Fibroblast of the aortic adventitia (primary cell): Measurements from ENCODE around the gene CAMKK2. TPM values are rescaled to one million over a fixed set of nuclear protein-coding genes. Genes with fewer than 3 reads are reported as not detected.

Experiments
- DNase-seq: peaks from one replicate; pipeline ENCODE4 v3.0.0-alpha.2; 2010; ENCODE audit warnings: low read depth
- H3K4me3 ChIP-seq: 2 replicates; pipeline ENCODE4 v1.5.1; 2011; ENCODE audit warnings: low read depth, mild to moderate bottlenecking, control low read depth, low read length, moderate library complexity
- total RNA-seq: library from RNA; depleted of rRNA; stranded (reverse); fragments of >200 nt; gene quantifications from 2 replicates; pipeline ENCODE4 v1.2.3, GENCODE V29; 2012; ENCODE audit warnings: low replicate concordance
- TF ChIP-seq, protein P1 (sequence below): IDR thresholded peaks from 2 replicates; pipeline ENCODE4 v1.5.1; 2011; ENCODE audit warnings: mild to moderate bottlenecking, low read length, control low read depth, inconsistent platforms; ENCODE audit not compliant: insufficient read depth

The CAMKK2 gene
- total RNA-seq, 1 donor, result 23.8 TPM

DNA sequence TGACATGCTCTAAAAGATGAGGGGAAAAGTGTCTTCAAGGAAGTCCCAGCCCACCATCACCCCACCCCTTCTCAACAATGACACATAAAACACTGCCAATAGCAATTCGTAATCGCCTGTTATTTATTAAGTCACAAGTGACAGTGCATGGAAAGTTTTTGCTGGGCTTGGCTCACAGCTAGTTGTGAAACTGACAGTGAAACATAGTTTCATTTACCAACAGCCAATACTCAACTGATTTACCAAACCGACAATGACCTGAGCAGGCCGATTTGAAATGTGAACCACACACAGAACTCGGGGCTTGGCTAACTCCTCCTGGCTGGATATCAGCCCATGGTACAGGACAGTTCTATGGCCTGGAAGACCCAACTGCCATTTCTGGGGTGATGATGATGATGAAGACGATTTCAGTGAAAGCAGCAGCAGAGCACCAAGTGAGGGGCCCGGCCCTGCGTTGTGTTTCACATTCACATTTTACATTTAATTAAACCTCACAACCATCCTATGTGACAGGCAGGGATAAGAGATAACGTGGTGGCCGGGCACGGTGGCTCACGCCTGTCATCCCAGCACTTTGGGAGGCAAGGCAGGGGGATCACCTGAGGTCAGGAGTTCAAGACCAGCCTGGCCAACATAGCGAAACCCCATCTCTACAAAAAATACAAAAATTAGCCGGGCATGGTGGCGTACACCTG lies 42.7 kb downstream of the CAMKK2 start:
- TF ChIP-seq, protein P1, sequence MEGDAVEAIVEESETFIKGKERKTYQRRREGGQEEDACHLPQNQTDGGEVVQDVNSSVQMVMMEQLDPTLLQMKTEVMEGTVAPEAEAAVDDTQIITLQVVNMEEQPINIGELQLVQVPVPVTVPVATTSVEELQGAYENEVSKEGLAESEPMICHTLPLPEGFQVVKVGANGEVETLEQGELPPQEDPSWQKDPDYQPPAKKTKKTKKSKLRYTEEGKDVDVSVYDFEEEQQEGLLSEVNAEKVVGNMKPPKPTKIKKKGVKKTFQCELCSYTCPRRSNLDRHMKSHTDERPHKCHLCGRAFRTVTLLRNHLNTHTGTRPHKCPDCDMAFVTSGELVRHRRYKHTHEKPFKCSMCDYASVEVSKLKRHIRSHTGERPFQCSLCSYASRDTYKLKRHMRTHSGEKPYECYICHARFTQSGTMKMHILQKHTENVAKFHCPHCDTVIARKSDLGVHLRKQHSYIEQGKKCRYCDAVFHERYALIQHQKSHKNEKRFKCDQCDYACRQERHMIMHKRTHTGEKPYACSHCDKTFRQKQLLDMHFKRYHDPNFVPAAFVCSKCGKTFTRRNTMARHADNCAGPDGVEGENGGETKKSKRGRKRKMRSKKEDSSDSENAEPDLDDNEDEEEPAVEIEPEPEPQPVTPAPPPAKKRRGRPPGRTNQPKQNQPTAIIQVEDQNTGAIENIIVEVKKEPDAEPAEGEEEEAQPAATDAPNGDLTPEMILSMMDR, result no peak
- H3K4me3 ChIP-seq, result no peak overlapping the region
- no peak for DNase-seq

DNA sequence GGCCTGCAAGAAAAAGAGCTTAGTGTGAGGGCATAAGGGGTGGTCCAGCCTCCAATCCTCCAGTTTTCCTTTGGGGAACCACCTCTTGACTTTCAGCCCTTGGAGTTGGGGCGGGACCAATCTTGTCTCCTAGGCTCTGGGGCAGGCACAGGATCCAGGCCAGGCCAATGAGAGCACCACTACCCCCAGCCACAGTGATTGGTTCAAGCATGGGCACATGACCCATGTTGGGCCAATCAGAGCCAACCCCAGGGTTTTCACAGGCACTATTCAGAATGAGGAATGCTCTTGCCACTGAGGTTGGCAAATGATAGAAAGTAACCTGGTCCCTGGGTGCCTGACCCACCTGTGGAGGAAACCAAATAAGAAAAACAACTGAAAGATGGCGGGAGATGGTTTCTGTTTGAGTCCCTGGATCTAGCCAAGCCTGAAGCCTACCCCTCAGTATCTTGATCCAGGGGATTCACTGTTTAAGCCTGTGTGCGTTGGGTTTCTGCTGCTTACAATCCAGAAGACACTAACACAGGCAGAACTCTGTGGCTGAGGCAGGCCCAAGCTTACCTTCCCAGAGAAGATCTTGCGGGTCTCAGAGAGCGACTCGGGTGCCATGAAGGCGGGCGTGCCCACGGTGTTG lies 43.7 kb downstream of the CAMKK2 start:
- no peak for DNase-seq
- no peak overlapping the region for H3K4me3 ChIP-seq
- TF ChIP-seq, protein P1, result no peak

DNA sequence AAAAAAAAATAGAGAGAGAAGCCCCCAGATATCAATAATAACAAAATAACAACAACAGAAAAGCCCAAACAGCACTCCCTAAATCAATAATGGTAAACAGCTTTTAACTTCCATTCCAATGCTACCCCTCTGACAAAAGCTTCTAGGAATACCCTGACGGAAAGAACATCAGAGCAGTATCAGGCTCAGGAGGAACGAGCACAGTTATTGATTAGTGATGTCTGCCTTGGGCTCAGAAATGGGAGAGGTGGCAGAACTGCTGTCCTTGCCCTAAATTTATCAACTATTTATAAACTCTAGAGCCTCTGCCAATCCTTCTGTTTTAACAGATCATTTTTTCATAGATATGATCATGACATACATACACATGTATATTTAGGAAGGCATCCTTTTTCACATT lies 44.7 kb downstream of the CAMKK2 start:
- no peak for DNase-seq
- TF ChIP-seq, protein P1, result no peak

DNA sequence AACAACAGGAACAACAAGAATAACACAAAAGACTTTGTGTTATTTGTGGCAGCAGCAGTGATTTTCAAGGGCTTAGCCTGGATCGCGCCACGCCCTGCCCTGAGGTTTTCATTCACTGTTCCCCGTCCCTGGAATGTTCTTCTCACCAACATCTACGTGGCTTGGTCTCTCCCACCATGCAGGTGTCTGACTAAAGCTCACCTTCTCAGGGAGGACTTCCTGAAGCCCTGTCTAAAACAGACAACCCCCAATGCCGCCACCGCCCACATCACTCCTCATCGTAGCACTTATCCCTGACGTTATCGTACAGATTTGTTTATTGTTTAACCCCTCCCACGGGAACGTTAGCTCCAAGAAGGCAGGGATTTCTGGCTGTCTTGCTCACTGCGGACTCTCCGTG lies 46.1 kb downstream of the CAMKK2 start:
- no peak for DNase-seq
- H3K4me3 ChIP-seq, result no peak overlapping the region
- TF ChIP-seq, protein P1, result no peak

More for the DNA sequence above, 44.7 kb downstream of the CAMKK2 start:
- H3K4me3 ChIP-seq, result no peak overlapping the region

DNA sequence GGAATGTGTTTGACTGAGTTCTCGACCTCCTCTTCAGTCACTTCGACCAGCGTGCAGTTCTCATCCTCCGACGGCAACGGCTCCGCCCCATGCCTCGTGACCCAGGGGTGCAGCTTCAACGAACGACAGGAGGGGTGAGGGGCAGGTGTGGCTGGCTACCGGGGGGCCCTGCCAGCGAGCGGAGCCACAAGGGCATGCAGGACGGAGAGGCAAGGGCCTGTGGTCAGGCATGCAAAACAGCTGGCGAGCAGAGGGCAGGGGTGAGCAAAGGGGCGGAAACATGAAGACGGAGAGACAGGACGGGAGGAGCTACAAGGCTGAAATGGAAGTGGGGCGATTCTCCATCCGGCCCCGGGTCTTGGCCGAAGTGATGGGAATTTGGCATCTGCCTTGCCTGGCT lies 47.9 kb downstream of the CAMKK2 start:
- TF ChIP-seq, protein P1, result no peak
- no peak for DNase-seq
- H3K4me3 ChIP-seq, result no peak overlapping the region

- H3K4me3 ChIP-seq, result no peak overlapping the region
- TF ChIP-seq, protein P1, result no peak
- DNase-seq, result no peak
Observed at GRCh38 chr12:121246893-121247557, 49.5 kb downstream of the CAMKK2 start.
